Hematopoietic multipotent progenitor cell treated with erythropoietin and hydrocortisone succinate and interleukin-3 and kit ligand, for 15 days (in vitro differentiated cells): ENCODE measurements around the gene TSFM.
"Not testable (repeated sequence)": the region's sequence is repeated elsewhere in the genome, so short reads cannot be mapped to it uniquely, and the experiment has no call there.

Experiments used
- DNase-seq: peaks from one replicate; pipeline ENCODE4 v3.0.0-alpha.2; 2015; ENCODE audit warnings: low spot score

Gene TSFM

GRCh38 chr12:57763881-57764661 lies 18.5 kb upstream of the TSFM start:
- no peak for DNase-seq

GRCh38 chr12:57764662-57765002 lies 18.0 kb upstream of the TSFM start:
- no peak for DNase-seq

GRCh38 chr12:57765003-57765697 lies 17.4 kb upstream of the TSFM start:
- no peak for DNase-seq

GRCh38 chr12:57765698-57766463 lies 16.7 kb upstream of the TSFM start:
- DNase-seq, result no peak

- DNase-seq, result no peak
These were observed 15.9 kb upstream of the TSFM start, which contains the start of gene CYP27B1 for GRCh38 chr12:57766464-57767304. CYP27B1 (minus strand) TSS chr12:57767078; CDS start chr12:57767041, 37 bp downstream.

GRCh38 chr12:57767305-57767698 lies 15.3 kb upstream of the TSFM start:
- DNase-seq, result no peak

- no peak for DNase-seq
These were observed 14.7 kb upstream of the TSFM start for GRCh38 chr12:57767876-57768275.

GRCh38 chr12:57769594-57769993 lies 13.0 kb upstream of the TSFM start:
- no peak for DNase-seq

GRCh38 chr12:57770734-57771133 lies 11.9 kb upstream of the TSFM start:
- DNase-seq, result no peak

GRCh38 chr12:57771236-57771872 lies 11.2 kb upstream of the TSFM start:
- peak; percentile 80 for DNase-seq

GRCh38 chr12:57771873-57772428 lies 10.6 kb upstream of the TSFM start, which contains the start of gene METTL1:
METTL1 (minus strand) TSS chr12:57772105; CDS start chr12:57772083, 22 bp downstream.
- DNase-seq, result peak; percentile 88

GRCh38 chr12:57772429-57773322 lies 9.9 kb upstream of the TSFM start, which contains the start of gene EEF1AKMT3:
EEF1AKMT3 (plus strand) TSS chr12:57772614; CDS start chr12:57772725, 111 bp downstream.
- DNase-seq, result no peak

- not testable (repeated sequence) for DNase-seq
These were observed 8.0 kb upstream of the TSFM start for GRCh38 chr12:57774634-57775033.

GRCh38 chr12:57775044-57775443 lies 7.5 kb upstream of the TSFM start:
- no peak for DNase-seq

GRCh38 chr12:57775563-57776246 lies 6.9 kb upstream of the TSFM start:
- no peak for DNase-seq

GRCh38 chr12:57776247-57776587 lies 6.4 kb upstream of the TSFM start:
- no peak for DNase-seq

GRCh38 chr12:57777367-57777766 lies 5.2 kb upstream of the TSFM start:
- DNase-seq, result no peak

GRCh38 chr12:57777911-57778310 lies 4.7 kb upstream of the TSFM start:
- DNase-seq, result no peak

GRCh38 chr12:57779736-57780135 lies 2.9 kb upstream of the TSFM start:
- no peak for DNase-seq
